IMR-90 (cell line): ENCODE data around the gene USP7. TPM values are rescaled to one million over a fixed set of nuclear protein-coding genes. Genes with fewer than 3 reads are reported as not detected.

Source experiments
- ATAC-seq: fragments of 200-7000 bp; cut with Tn5 transposase; 2 replicates; pipeline ENCODE4 v1.9.1; 2020; ENCODE audit warnings: low read depth, mild to moderate bottlenecking, moderate library complexity
- BruUV-seq: library from RNA; stranded (reverse); fragments of 400-500 nt; replicated peaks from 2 replicates; lab custom pipeline; 2021; lab: Mats Ljungman, UMichigan
- CTCF ChIA-PET: fragments of 300-600 bp; formaldehyde crosslinking; extraction: SDS; loops from one replicate; lab custom pipeline; 2021; ENCODE audit warnings: antibody characterized with exemption; lab: Yijun Ruan, JAX
- POLR2A ChIA-PET: fragments of 300-600 bp; sonication (Branson Sonifier 250); formaldehyde crosslinking; loops from one replicate; lab custom pipeline; 2022; ENCODE audit warnings: antibody characterized with exemption; ENCODE audit not compliant: unreplicated experiment; lab: Charles Lee
- DNase-seq: peaks from one replicate; pipeline ENCODE4 v3.0.0; 2013
- H2AFZ ChIP-seq: replicated peaks from 2 replicates; pipeline ENCODE3; 2013; ENCODE audit warnings: low read length, mild to moderate bottlenecking; ENCODE audit not compliant: poor library complexity
- H2AK5ac ChIP-seq: 2 replicates; pipeline ENCODE4 v1.6.1; 2013; ENCODE audit warnings: low read depth, low read length, inconsistent platforms
- H2AK9ac ChIP-seq: replicated peaks from 2 replicates; pipeline ENCODE3; 2013; ENCODE audit warnings: mild to moderate bottlenecking, low read depth, low read length, moderate library complexity; ENCODE audit not compliant: poor library complexity
- H2BK120ac ChIP-seq: 2 replicates; pipeline ENCODE4 v1.6.1; 2013; ENCODE audit warnings: low read depth, low read length, inconsistent platforms
- H2BK15ac ChIP-seq: 3 replicates; pipeline ENCODE4 v1.6.1; 2013; ENCODE audit warnings: low read depth, low read length, inconsistent platforms
- H2BK20ac ChIP-seq: 2 replicates; pipeline ENCODE4 v1.6.1; 2013; ENCODE audit warnings: low read depth, mild to moderate bottlenecking, inconsistent platforms, low read length, moderate library complexity
- H2BK5ac ChIP-seq: 2 replicates; pipeline ENCODE4 v1.6.1; 2013; ENCODE audit warnings: mild to moderate bottlenecking, low read depth, low read length, inconsistent platforms; ENCODE audit not compliant: poor library complexity, severe bottlenecking
- H3K14ac ChIP-seq: replicated peaks from 2 replicates; pipeline ENCODE4 v1.6.1; 2013; ENCODE audit warnings: low read depth, low read length, inconsistent platforms
- H3K18ac ChIP-seq: 2 replicates; pipeline ENCODE4 v1.6.1; 2013; ENCODE audit warnings: low read depth, low read length, control low read depth
- H3K23ac ChIP-seq: 2 replicates; pipeline ENCODE4 v1.6.1; 2013; ENCODE audit warnings: low read depth, low read length, inconsistent platforms
- H3K27ac ChIP-seq: 2 replicates; pipeline ENCODE4 v1.5.1; 2013; ENCODE audit warnings: mild to moderate bottlenecking, control low read depth, low read length; ENCODE audit not compliant: insufficient read depth
- H3K27me3 ChIP-seq: 2 replicates; pipeline ENCODE4 v1.6.1; 2013; ENCODE audit warnings: low read length; ENCODE audit not compliant: control insufficient read depth, insufficient read depth
- H3K36me3 ChIP-seq: 2 replicates; pipeline ENCODE4 v1.6.1; 2013; ENCODE audit warnings: low read length, mixed read lengths; ENCODE audit not compliant: control insufficient read depth, insufficient read depth
- H3K4ac ChIP-seq: 2 replicates; pipeline ENCODE4 v1.6.1; 2013; ENCODE audit warnings: low read depth, low read length, inconsistent platforms
- H3K4me1 ChIP-seq: 2 replicates; pipeline ENCODE4 v1.6.1; 2013; ENCODE audit warnings: low read length, mixed read lengths; ENCODE audit not compliant: control insufficient read depth, insufficient read depth
- H3K4me2 ChIP-seq: 2 replicates; pipeline ENCODE4 v1.6.1; 2013; ENCODE audit warnings: low read depth, mild to moderate bottlenecking, control low read depth, low read length, moderate library complexity
- H3K4me3 ChIP-seq: 2 replicates; pipeline ENCODE4 v1.5.1; 2013; ENCODE audit warnings: low read depth, mild to moderate bottlenecking, control low read depth, low read length, moderate library complexity; ENCODE audit not compliant: insufficient read depth
- H3K56ac ChIP-seq: 2 replicates; pipeline ENCODE4 v1.6.1; 2013; ENCODE audit warnings: low read length, inconsistent platforms; ENCODE audit not compliant: insufficient read depth; ENCODE audit errors: extremely low read depth
- H3K79me1 ChIP-seq, 2 experiments: 2 replicates each; pipeline ENCODE4 v1.6.1; 2013; ENCODE audit warnings: low read length in 2 of 2, inconsistent platforms in 1 of 2, low read depth in 1 of 2
- H3K9ac ChIP-seq: 2 replicates; pipeline ENCODE4 v1.6.1; 2013; ENCODE audit warnings: low read depth, low read length, control low read depth
- H3K9me1 ChIP-seq: 2 replicates; pipeline ENCODE4 v1.6.1; 2013; ENCODE audit warnings: low read length, inconsistent platforms; ENCODE audit not compliant: insufficient read depth
- H3K9me3 ChIP-seq: 2 replicates; pipeline ENCODE4 v1.6.1; 2013; ENCODE audit warnings: low read length; ENCODE audit not compliant: control insufficient read depth, insufficient read depth
- H4K20me1 ChIP-seq: 2 replicates; pipeline ENCODE4 v1.6.1; 2013; ENCODE audit warnings: low read length, inconsistent platforms; ENCODE audit not compliant: insufficient read depth
- H4K5ac ChIP-seq: 2 replicates; pipeline ENCODE4 v1.6.1; 2013; ENCODE audit warnings: mild to moderate bottlenecking, low read depth, low read length, control low read depth
- H4K8ac ChIP-seq, 2 experiments: 2 replicates each; pipeline ENCODE4 v1.6.1; 2013; ENCODE audit warnings: low read depth in 2 of 2, low read length in 2 of 2, control low read depth in 1 of 2, inconsistent platforms in 1 of 2
- H4K91ac ChIP-seq: 2 replicates; pipeline ENCODE4 v1.6.1; 2013; ENCODE audit warnings: low read depth, low read length, inconsistent platforms; ENCODE audit not compliant: insufficient read depth
- BHLHE40 ChIP-seq: fragments of 150-350 bp; IDR thresholded peaks from 2 replicates; pipeline ENCODE4 v1.6.1; 2016; ENCODE audit warnings: mild to moderate bottlenecking, low read depth, low read length
- CEBPB ChIP-seq: IDR thresholded peaks from 2 replicates; pipeline ENCODE4 v1.6.1; 2012; ENCODE audit warnings: low read depth, low read length, improper control_type of control experiment
- CHD1 ChIP-seq: IDR thresholded peaks from 2 replicates; pipeline ENCODE4 v1.6.1; 2012; ENCODE audit warnings: low read depth, low read length, improper control_type of control experiment
- FOS ChIP-seq: fragments of 150-350 bp; IDR thresholded peaks from 2 replicates; pipeline ENCODE4 v1.6.1; 2016; ENCODE audit warnings: low read depth, low read length
- MAFK ChIP-seq: IDR thresholded peaks from 2 replicates; pipeline ENCODE4 v1.6.1; 2012; ENCODE audit warnings: low read depth, low read length, improper control_type of control experiment
- MAZ ChIP-seq: IDR thresholded peaks from 2 replicates; pipeline ENCODE4 v1.6.1; 2012; ENCODE audit warnings: low read depth, mild to moderate bottlenecking, low read length, improper control_type of control experiment, moderate library complexity, borderline replicate concordance
- MXI1 ChIP-seq: IDR thresholded peaks from 2 replicates; pipeline ENCODE4 v1.6.1; 2012; ENCODE audit warnings: low read depth, mild to moderate bottlenecking, low read length, moderate library complexity, borderline replicate concordance
- NFE2L2 ChIP-seq: fragments of 150-350 bp; IDR thresholded peaks from 2 replicates; pipeline ENCODE4 v1.6.1; 2016; ENCODE audit warnings: low read depth, mild to moderate bottlenecking, low read length
- POLR2A ChIP-seq: IDR thresholded peaks from 2 replicates; pipeline ENCODE4 v1.6.1; 2012; ENCODE audit warnings: mild to moderate bottlenecking, low read depth, low read length
- RAD21 ChIP-seq: IDR thresholded peaks from 2 replicates; pipeline ENCODE4 v1.6.1; 2012; ENCODE audit warnings: low read length, improper control_type of control experiment
- RCOR1 ChIP-seq: IDR thresholded peaks from 2 replicates; pipeline ENCODE4 v1.6.1; 2012; ENCODE audit warnings: mild to moderate bottlenecking, low read length, improper control_type of control experiment; ENCODE audit not compliant: insufficient replicate concordance
- RFX5 ChIP-seq: IDR thresholded peaks from 2 replicates; pipeline ENCODE4 v1.8.0; 2012; ENCODE audit warnings: low read depth, mild to moderate bottlenecking, low read length, moderate library complexity
- SMC3 ChIP-seq: fragments of 150-350 bp; IDR thresholded peaks from 2 replicates; pipeline ENCODE4 v1.6.1; 2016; ENCODE audit warnings: low read depth, mild to moderate bottlenecking, antibody characterized with exemption, low read length, moderate library complexity
- WGBS, 2 experiments: methylation state at CpG; one replicate each; pipeline versions ENCODE4 v1.1.5 to v1.1.7; 2013; ENCODE audit warnings: missing lambda C conversion rate in 2 of 2; ENCODE audit not compliant: insufficient read length in 1 of 2; ENCODE audit errors: extremely low coverage in 2 of 2; 5-methylcytosine and 5-hydroxymethylcytosine counted together
- dilution Hi-C: fragments of 300-500 bp; cut with HindIII; formaldehyde crosslinking; loops from one replicate; pipeline ENCODE4 v1.14.3; 2018; ENCODE audit warnings: low sequenced_read_pairs; ENCODE audit not compliant: unreplicated experiment
- in situ Hi-C: fragments of 300-500 bp; cut with MboI; formaldehyde crosslinking; loops from 3 replicates; pipeline ENCODE4 v1.14.3; 2019; ENCODE audit warnings: low sequenced_read_pairs, inconsistent platforms, mixed read lengths
- intact Hi-C: fragments of 100-400 bp; cut with micrococcal nuclease; formaldehyde crosslinking; loops from 2 replicates; pipeline ENCODE4 v1.10.0; 2022
- polyA plus RNA-seq, 3 experiments: library from polyadenylated mRNA; depleted of rRNA; stranded (reverse); fragments of >200 nt; gene quantifications; 2 replicates each; pipeline ENCODE4 v1.2.3, GENCODE V29; 2012; ENCODE audit warnings: low replicate concordance in 1 of 3
- total RNA-seq: library from RNA; depleted of rRNA; stranded (reverse); fragments of >200 nt; gene quantifications from 2 replicates; pipeline ENCODE4 v1.2.3, GENCODE V29; 2012
- TF ChIP-seq, protein P1 (sequence below): fragments of 150-350 bp; IDR thresholded peaks from 2 replicates; pipeline ENCODE4 v1.6.1; 2016; ENCODE audit warnings: low read depth, mild to moderate bottlenecking, low read length, moderate library complexity, borderline replicate concordance
- TF ChIP-seq, protein P2 (sequence below): fragments of 150-350 bp; IDR thresholded peaks from 2 replicates; pipeline ENCODE4 v1.6.1; 2017; ENCODE audit warnings: mild to moderate bottlenecking, antibody characterized with exemption, low read length, low read depth
- TF ChIP-seq, protein P3 (sequence below): conservative IDR thresholded peaks from 2 replicates; pipeline ENCODE4 v1.5.1; 2012; ENCODE audit warnings: mild to moderate bottlenecking, low read depth, low read length, improper control_type of control experiment

USP7 gene
- total and polyA plus RNA-seq, 2 of the 4 experiments (the other 2 are of a cell fraction) = 17.8 to 28.3 TPM

DNA sequence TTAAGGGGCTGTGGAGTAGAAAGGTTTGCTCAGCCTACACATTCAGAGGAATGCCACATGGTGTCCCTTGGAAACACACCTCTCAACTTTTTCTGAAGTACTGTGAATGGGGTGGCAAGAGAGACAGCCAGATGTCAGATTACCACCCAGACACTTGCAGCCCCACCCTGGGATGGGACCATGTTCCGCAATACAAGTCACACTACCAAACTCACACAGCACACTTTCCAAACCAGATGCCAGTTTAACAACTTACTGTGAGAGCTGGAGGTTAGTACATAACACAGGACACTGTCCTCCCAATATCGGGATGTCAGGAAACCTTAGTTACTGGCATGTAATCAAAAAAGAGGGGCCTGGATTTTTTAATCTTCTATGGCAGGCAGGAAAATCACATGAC is 7.9 kb downstream of the USP7 start:
- Histone ChIP-seq H3K9ac (no peak overlapping the region), H2AK9ac (no peak overlapping the region), H4K91ac (no peak overlapping the region), H3K4me2 (no peak overlapping the region), H3K9me3 (no peaks in the 10 kb centered on the region), H4K8ac (no peak overlapping the region), H3K9me1 (peaks cover 47% of the 10 kb centered on the region), H3K4ac (no peak overlapping the region), H2AFZ (no peak overlapping the region), H4K20me1 (peaks cover 95% of the 10 kb centered on the region), H2AK5ac (no peak overlapping the region), H3K27ac (no peak overlapping the region), H2BK120ac (no peak overlapping the region), H3K23ac (no peak overlapping the region), H3K36me3 (no peaks in the 10 kb centered on the region), H3K79me1 (peaks cover 0 to 77% of the 10 kb centered on the region in 2 experiments; a peak in 2 of 4 replicates), H2BK20ac (no peak overlapping the region), H3K4me1 (peaks cover 38% of the 10 kb centered on the region), H3K56ac (no peak overlapping the region), H3K27me3 (no peaks in the 10 kb centered on the region), H4K5ac (no peak overlapping the region), H2BK5ac (no peak overlapping the region), H3K4me3 (no peak overlapping the region), H2BK15ac (no peak overlapping the region), H3K18ac (no peak overlapping the region), H3K14ac (no peak overlapping the region)
- intact Hi-C loops = no loop called here
- ChIA-PET POLR2A (interaction anchor here (0.5 to 0.6 kb wide), 2 partner anchors 149 to 170 kb away, joined by 3 to 13 read pairs; no protein-coding TSS in a partner anchor), CTCF (no interaction called here)
- DNase-seq = no peak
- no peak for ATAC-seq
- TF ChIP-seq CEBPB (no peak), BHLHE40 (no peak), RFX5 (no peak), SMC3 (no peak), RAD21 (no peak), RCOR1 (no peak), POLR2A (no peak), MAZ (no peak), CHD1 (no peak), NFE2L2 (no peak), MXI1 (no peak), MAFK (no peak), FOS (no peak)
- TF ChIP-seq, protein P1, sequence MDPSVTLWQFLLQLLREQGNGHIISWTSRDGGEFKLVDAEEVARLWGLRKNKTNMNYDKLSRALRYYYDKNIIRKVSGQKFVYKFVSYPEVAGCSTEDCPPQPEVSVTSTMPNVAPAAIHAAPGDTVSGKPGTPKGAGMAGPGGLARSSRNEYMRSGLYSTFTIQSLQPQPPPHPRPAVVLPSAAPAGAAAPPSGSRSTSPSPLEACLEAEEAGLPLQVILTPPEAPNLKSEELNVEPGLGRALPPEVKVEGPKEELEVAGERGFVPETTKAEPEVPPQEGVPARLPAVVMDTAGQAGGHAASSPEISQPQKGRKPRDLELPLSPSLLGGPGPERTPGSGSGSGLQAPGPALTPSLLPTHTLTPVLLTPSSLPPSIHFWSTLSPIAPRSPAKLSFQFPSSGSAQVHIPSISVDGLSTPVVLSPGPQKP = no peak
- TF ChIP-seq, protein P2, sequence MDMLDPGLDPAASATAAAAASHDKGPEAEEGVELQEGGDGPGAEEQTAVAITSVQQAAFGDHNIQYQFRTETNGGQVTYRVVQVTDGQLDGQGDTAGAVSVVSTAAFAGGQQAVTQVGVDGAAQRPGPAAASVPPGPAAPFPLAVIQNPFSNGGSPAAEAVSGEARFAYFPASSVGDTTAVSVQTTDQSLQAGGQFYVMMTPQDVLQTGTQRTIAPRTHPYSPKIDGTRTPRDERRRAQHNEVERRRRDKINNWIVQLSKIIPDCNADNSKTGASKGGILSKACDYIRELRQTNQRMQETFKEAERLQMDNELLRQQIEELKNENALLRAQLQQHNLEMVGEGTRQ = no peak
- TF ChIP-seq, protein P3, sequence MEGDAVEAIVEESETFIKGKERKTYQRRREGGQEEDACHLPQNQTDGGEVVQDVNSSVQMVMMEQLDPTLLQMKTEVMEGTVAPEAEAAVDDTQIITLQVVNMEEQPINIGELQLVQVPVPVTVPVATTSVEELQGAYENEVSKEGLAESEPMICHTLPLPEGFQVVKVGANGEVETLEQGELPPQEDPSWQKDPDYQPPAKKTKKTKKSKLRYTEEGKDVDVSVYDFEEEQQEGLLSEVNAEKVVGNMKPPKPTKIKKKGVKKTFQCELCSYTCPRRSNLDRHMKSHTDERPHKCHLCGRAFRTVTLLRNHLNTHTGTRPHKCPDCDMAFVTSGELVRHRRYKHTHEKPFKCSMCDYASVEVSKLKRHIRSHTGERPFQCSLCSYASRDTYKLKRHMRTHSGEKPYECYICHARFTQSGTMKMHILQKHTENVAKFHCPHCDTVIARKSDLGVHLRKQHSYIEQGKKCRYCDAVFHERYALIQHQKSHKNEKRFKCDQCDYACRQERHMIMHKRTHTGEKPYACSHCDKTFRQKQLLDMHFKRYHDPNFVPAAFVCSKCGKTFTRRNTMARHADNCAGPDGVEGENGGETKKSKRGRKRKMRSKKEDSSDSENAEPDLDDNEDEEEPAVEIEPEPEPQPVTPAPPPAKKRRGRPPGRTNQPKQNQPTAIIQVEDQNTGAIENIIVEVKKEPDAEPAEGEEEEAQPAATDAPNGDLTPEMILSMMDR = no peak
- no CpG with 5 or more reads among the region's 2 CpGs for WGBS, 2 experiments
- no TSS peak for BruUV-seq
- in situ Hi-C loops = no loop called here
- dilution Hi-C loops = no loop called here
